Caco-2 (cell line): ENCODE data around the gene SVIL. TPM values are rescaled to one million over a fixed set of nuclear protein-coding genes. Genes with fewer than 3 reads are reported as not detected.
A peak's percentile ranks its signal among the peaks of the same experiment; 100 is the strongest.
"Not testable (repeated sequence)": the region's sequence is repeated elsewhere in the genome, so short reads cannot be mapped to it uniquely, and the experiment has no call there.

Experiments
- BruUV-seq: library from RNA; stranded (reverse); fragments of 400-500 nt; replicated peaks from 2 replicates; lab custom pipeline; 2021; lab: Mats Ljungman, UMichigan
- CTCF ChIA-PET: fragments of 300-600 bp; sonication (Branson Sonifier 250); formaldehyde crosslinking; loops from one replicate; lab custom pipeline; 2022; ENCODE audit warnings: antibody characterized with exemption; lab: Charles Lee
- POLR2A ChIA-PET: fragments of 300-600 bp; sonication (Branson Sonifier 250); formaldehyde crosslinking; loops from one replicate; lab custom pipeline; 2022; ENCODE audit warnings: antibody characterized with exemption; lab: Charles Lee
- DNase-seq, 2 experiments: peaks; one replicate each; pipeline versions ENCODE4 v3.0.0 to v3.0.0-alpha.2; 2020 to 2022
- H3K27me3 ChIP-seq: replicated peaks from 2 replicates; pipeline ENCODE4 v1.6.0; 2011; ENCODE audit warnings: low read length; ENCODE audit not compliant: control insufficient read depth, insufficient read depth
- H3K36me3 ChIP-seq: 2 replicates; pipeline ENCODE4 v1.5.1; 2011; ENCODE audit warnings: low read length; ENCODE audit not compliant: control insufficient read depth, insufficient read depth
- H3K4me1 ChIP-seq: fragments of 250-450 bp; sonication (Bioruptor Pico); 2 replicates; pipeline ENCODE4 v1.5.1; 2020; ENCODE audit warnings: mild to moderate bottlenecking
- H3K4me3 ChIP-seq: 2 replicates; pipeline ENCODE4 v1.5.1; 2011; ENCODE audit warnings: low read depth, mild to moderate bottlenecking, control low read depth, low read length
- H3K9me3 ChIP-seq: fragments of 250-450 bp; sonication (Bioruptor Pico); 2 replicates; pipeline ENCODE4 v1.5.1; 2020; ENCODE audit warnings: mild to moderate bottlenecking, moderate library complexity
- H3K27ac Mint-ChIP-seq: one replicate; pipeline ENCODE4 v1.8.0; 2022; ENCODE audit warnings: mixed read lengths; ENCODE audit not compliant: unreplicated experiment
- H3K27me3 Mint-ChIP-seq: one replicate; pipeline ENCODE4 v1.8.0; 2022; ENCODE audit warnings: mixed read lengths; ENCODE audit not compliant: insufficient read depth, unreplicated experiment
- H3K36me3 Mint-ChIP-seq: one replicate; pipeline ENCODE4 v1.8.0; 2022; ENCODE audit warnings: mild to moderate bottlenecking, mixed read lengths; ENCODE audit not compliant: insufficient read depth, unreplicated experiment
- H3K4me1 Mint-ChIP-seq: one replicate; pipeline ENCODE4 v1.8.0; 2022; ENCODE audit warnings: low read depth, mixed read lengths; ENCODE audit not compliant: unreplicated experiment
- H3K4me3 Mint-ChIP-seq: one replicate; pipeline ENCODE4 v1.8.0; 2022; ENCODE audit warnings: mild to moderate bottlenecking, moderate library complexity, mixed read lengths; ENCODE audit not compliant: unreplicated experiment
- H3K9me3 Mint-ChIP-seq: one replicate; pipeline ENCODE4 v1.8.0; 2022; ENCODE audit warnings: mixed read lengths; ENCODE audit not compliant: unreplicated experiment
- intact Hi-C: fragments of 100-400 bp; cut with micrococcal nuclease; formaldehyde crosslinking; loops from one replicate; pipeline ENCODE4 v1.10.0; 2022; ENCODE audit not compliant: unreplicated experiment
- total RNA-seq: library from RNA; stranded (reverse); gene quantifications from 2 replicates; pipeline ENCODE4 v1.2.3, GENCODE V29; 2022
- TF ChIP-seq, protein P1 (sequence below), 2 experiments: fragments of 200-600 bp in 1 of 2; IDR thresholded peaks; 1 replicate in 1 of 2; 2 replicates in 1 of 2; pipeline versions ENCODE4 v1.5.1 to v1.8.0; 2011 to 2022; ENCODE audit warnings: antibody characterized with exemption in 1 of 2, control low read depth in 1 of 2, inconsistent platforms in 1 of 2, low read depth in 1 of 2, low read length in 1 of 2, mild to moderate bottlenecking in 1 of 2, moderate library complexity in 1 of 2; ENCODE audit not compliant: insufficient read depth in 1 of 2, severe bottlenecking in 1 of 2, unreplicated experiment in 1 of 2

Gene SVIL
- total RNA-seq, 1 experiment from 2014 or later, result 54.4 TPM

DNA sequence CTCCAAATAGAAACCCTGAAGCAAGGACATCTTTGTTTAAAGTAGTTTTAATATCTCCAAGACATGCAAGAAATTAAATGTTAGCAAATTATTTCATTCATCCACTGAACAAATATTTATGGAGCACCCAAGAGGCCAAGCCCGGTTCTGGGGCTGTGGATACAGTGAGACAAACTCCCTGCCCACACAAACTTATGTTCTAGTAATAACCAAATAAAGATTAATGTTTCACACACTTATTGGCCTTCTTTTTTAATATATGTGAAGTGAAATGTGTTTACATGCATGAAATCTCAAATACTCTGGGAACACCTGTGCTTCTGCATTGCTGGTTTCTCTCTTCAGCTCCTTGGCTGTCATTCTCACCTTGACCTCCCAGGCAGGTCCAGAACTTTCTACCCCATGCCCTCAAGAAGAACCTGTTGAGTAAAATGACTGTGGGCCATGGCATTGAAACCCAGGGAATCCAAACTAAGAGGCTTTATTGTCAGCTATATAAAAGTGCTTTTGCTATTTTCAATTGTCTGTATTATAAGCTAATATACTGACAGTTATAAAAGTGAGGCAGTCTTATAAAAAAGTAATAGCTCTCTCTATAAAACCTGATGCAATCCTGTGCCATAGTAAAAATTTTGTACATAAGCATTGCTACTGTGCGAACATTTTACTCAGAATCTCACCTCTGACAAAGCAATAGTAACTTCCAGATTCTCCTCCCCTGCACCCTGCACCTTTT is 43.7 kb downstream of the SVIL start:
- TF ChIP-seq, protein P1, sequence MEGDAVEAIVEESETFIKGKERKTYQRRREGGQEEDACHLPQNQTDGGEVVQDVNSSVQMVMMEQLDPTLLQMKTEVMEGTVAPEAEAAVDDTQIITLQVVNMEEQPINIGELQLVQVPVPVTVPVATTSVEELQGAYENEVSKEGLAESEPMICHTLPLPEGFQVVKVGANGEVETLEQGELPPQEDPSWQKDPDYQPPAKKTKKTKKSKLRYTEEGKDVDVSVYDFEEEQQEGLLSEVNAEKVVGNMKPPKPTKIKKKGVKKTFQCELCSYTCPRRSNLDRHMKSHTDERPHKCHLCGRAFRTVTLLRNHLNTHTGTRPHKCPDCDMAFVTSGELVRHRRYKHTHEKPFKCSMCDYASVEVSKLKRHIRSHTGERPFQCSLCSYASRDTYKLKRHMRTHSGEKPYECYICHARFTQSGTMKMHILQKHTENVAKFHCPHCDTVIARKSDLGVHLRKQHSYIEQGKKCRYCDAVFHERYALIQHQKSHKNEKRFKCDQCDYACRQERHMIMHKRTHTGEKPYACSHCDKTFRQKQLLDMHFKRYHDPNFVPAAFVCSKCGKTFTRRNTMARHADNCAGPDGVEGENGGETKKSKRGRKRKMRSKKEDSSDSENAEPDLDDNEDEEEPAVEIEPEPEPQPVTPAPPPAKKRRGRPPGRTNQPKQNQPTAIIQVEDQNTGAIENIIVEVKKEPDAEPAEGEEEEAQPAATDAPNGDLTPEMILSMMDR (IDR thresholded peaks at IDR 0.05; ENCODE audit: insufficient read depth in 1 of 2, low read depth in 1 of 2, low read length in 1 of 2, severe bottlenecking in 1 of 2, unreplicated experiment in 1 of 2), result no peak
- ChIA-PET CTCF (interaction anchor here (1.2 to 1.3 kb wide), 2 partner anchors 35 to 56 kb away, joined by 3 to 6 read pairs; no protein-coding TSS in a partner anchor), POLR2A (no interaction called here)
- no peaks in the 10 kb centered on the region for H3K27me3 ChIP-seq
- H3K27me3 Mint-ChIP-seq, result no peaks in the 10 kb centered on the region
- BruUV-seq, result no TSS peak
- H3K4me1 Mint-ChIP-seq, result peaks cover 16% of the 10 kb centered on the region
- H3K36me3 ChIP-seq, result no peaks in the 10 kb centered on the region
- no peaks in the 10 kb centered on the region for H3K9me3 Mint-ChIP-seq
- H3K27ac Mint-ChIP-seq, result peak overlapping the region; percentile 6
- DNase-seq, result no peak
- H3K36me3 Mint-ChIP-seq, result peaks cover 27% of the 10 kb centered on the region
- H3K4me3 Mint-ChIP-seq, result no peak overlapping the region
- H3K4me3 ChIP-seq, result no peak overlapping the region
- peaks cover 34% of the 10 kb centered on the region for H3K4me1 ChIP-seq
- H3K9me3 ChIP-seq, result no peaks in the 10 kb centered on the region
- intact Hi-C loops, result loop anchor here (1.0 kb wide), 1 partner anchor 56 kb away; no protein-coding TSS in a partner anchor

DNA sequence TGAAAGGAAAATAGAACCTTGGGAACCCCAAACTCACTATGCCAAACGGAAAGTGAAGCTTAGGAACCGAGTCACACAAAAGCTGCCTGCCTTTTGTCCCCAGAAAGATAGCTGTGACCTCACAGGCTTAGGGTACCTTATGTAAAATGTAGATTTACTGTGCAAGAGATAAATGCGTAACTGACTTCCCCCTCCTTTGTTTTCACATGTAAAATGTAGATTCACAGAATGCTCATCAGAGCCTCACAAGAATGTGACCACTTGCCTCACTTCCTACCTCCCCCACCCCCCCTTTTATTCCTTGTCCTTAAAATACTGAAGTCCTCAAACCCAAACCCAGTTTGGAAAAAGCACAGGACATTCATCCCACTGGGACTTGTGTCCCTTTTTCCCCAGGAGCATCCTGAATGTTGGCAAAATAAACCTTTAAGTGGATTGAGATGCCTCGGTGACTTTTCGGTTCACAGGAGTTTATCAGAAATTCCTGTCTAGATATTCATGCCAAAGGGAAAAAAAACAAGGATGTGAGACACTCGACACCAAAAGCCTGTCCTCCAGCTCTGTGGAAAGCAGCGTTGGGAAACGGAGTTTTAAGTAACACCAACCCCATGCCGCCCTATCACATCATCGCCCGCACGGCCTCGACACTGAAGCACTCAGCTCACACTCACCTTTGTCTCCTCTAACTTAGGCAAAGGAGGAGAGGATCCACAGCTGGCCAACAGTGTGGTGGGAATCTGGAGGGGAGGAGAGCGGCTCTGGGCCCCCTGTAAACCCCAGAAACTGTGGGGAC is 45.9 kb downstream of the SVIL start:
- Mint-ChIP-seq H3K4me1 (peaks cover 20% of the 10 kb centered on the region), H3K4me3 (no peak overlapping the region), H3K36me3 (peaks cover 27% of the 10 kb centered on the region), H3K27me3 (no peaks in the 10 kb centered on the region), H3K9me3 (no peaks in the 10 kb centered on the region), H3K27ac (no peak overlapping the region)
- no TSS peak for BruUV-seq
- H3K4me3 ChIP-seq, result no peak overlapping the region
- intact Hi-C loops, result no loop called here
- POLR2A ChIA-PET, result no interaction called here
- no peaks in the 10 kb centered on the region for H3K36me3 ChIP-seq
- H3K27me3 ChIP-seq, result no peaks in the 10 kb centered on the region
- TF ChIP-seq, protein P1 (IDR thresholded peaks at IDR 0.05; ENCODE audit: insufficient read depth in 1 of 2, low read depth in 1 of 2, low read length in 1 of 2, severe bottlenecking in 1 of 2, unreplicated experiment in 1 of 2), result no peak
- no peaks in the 10 kb centered on the region for H3K9me3 ChIP-seq
- CTCF ChIA-PET, result interaction anchor here (1.1 to 1.4 kb wide), 2 partner anchors 19 to 71 kb away, joined by 3 read pairs; no protein-coding TSS in a partner anchor
- H3K4me1 ChIP-seq, result peaks cover 34% of the 10 kb centered on the region
- DNase-seq, result no peak

DNA sequence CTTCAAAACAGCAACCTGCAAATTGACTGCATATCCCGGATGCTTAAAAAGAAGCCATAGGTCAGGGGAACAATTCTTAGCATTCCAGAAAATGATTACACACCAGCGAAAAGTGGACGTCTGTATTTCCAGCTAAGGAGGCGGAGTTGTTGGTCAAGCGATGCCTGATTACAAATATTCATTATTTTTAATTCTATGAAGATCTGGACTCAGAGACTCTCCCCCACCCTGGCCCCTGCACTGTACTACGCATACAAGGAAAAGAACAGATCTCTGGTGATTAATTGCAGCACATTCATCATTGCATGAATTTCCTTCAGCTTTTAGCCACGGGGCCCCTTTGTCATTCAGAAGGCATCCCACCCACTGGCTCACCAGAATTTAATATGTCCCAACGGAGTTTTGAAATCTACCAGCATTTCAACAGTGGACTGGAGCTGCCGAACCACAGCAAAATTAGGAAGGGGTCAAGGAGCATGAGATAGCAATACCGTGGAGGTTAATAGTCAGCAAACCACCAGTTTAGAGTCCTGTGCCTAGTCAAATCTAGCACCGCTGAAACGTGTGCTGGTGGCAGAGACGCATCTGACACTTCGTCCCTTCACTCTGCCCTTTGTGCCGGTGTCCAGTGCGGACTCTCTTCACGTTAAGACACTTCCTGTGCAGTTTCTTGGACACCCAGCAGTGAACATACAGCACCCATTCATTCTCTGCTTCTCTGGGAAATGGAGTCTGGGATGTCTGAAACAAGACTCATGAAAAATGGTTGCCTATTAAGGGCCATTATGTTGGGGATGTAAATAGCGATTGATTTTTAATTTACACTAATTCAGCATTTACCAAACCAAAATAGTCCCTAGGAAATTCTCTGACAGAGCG is 46.8 kb downstream of the SVIL start:
- Mint-ChIP-seq H3K4me1 (peaks cover 20% of the 10 kb centered on the region), H3K36me3 (peaks cover 30% of the 10 kb centered on the region)
- H3K4me3 Mint-ChIP-seq, H3K27ac Mint-ChIP-seq, intact Hi-C loops, H3K9me3 ChIP-seq, POLR2A ChIA-PET, BruUV-seq, H3K36me3 ChIP-seq, H3K27me3 ChIP-seq, H3K27me3 Mint-ChIP-seq, H3K4me3 ChIP-seq, H3K9me3 Mint-ChIP-seq: not testable (repeated sequence)
- H3K4me1 ChIP-seq, result peaks cover 34% of the 10 kb centered on the region
- CTCF ChIA-PET, result interaction anchor here (1.1 kb wide), 1 partner anchor 53 kb away, joined by 3 read pairs; no protein-coding TSS in a partner anchor
- peak in 1 of 2 experiments; percentile 14 for DNase-seq

DNA sequence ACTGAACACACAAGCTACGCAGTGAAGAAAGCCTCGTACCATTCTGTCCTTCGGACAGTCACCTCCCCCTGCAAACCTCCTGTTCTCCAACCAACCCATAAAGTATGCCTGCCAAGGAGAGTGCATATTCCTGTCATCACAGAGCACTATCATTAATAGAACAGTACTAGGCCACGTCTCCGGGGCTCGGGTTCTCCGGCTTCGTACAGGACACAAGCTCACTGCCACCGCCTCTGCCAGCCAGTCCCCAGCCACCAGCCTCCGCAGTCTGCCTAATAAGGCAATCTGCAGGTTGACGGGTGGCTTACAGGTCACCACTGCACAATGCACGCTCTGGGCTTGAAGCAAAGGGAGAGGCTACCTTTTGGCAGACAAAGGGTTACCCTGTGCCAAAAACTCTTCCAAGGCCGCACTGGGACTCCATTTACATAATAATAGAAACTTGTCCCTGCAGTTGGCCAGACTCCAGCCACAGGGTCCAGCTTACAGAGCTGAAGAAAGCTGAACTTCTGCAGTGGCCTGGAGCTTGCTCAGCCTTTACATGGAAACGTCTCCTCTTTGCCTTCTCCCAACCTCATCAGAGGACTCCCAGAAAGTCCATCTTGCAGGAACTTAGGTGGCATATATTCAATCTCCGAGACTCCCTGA is 47.5 kb downstream of the SVIL start:
- intact Hi-C loops, POLR2A ChIA-PET, H3K4me3 ChIP-seq, H3K36me3 ChIP-seq, H3K4me3 Mint-ChIP-seq, H3K27me3 Mint-ChIP-seq, H3K9me3 Mint-ChIP-seq, BruUV-seq, H3K27me3 ChIP-seq, H3K9me3 ChIP-seq, DNase-seq: not testable (repeated sequence)
- Mint-ChIP-seq H3K27ac (peak overlapping the region; percentile 40), H3K36me3 (peaks cover 30% of the 10 kb centered on the region), H3K4me1 (peaks cover 20% of the 10 kb centered on the region)
- CTCF ChIA-PET, result interaction anchor here (1.1 kb wide), 1 partner anchor 52 kb away, joined by 3 read pairs; no protein-coding TSS in a partner anchor
- peaks cover 34% of the 10 kb centered on the region for H3K4me1 ChIP-seq
